Breast epithelium (tissue), 3 donors: Measurements from ENCODE around the gene ADAMTSL3.

Experiments used
- POLR2A ChIP-seq: fragments of 450-650 bp; IDR thresholded peaks from one replicate; pipeline ENCODE4 v1.6.1; 2016; ENCODE audit warnings: antibody characterized with exemption, mild to moderate bottlenecking, moderate library complexity
- POLR2AphosphoS5 ChIP-seq, 3 donors: sonication (generic); formaldehyde crosslinking; IDR thresholded peaks; one replicate each; pipeline ENCODE4 v1.6.1; 2017; ENCODE audit warnings: antibody characterized with exemption in 3 of 3
- TF ChIP-seq, protein P1 (sequence below), 3 donors: fragments of 450-650 bp; IDR thresholded peaks; one replicate each; pipeline ENCODE4 v1.5.1; 2016 to 2017; ENCODE audit warnings: antibody characterized with exemption in 3 of 3, mild to moderate bottlenecking in 3 of 3, moderate library complexity in 3 of 3

DNA sequence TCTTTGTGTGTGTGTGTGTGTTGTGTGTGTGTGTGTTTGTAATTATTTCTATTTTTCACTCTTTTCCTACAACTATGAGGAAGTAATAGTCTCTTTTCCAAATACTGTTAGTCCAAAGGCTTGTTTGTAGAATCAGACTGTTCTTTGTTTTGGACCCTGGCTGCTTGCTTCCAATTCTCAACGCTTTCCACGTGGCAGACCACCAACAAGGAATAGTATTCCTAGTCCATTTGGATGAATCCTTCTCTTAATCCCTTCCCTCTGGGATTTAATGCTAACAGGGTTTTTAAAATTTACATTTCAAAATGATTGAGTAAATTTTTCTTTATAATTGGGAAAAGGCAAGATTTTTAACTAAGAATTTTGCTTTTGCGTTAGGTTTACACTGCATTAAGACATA lies 62.7 kb downstream of the ADAMTSL3 start:
- TF ChIP-seq, protein P1, sequence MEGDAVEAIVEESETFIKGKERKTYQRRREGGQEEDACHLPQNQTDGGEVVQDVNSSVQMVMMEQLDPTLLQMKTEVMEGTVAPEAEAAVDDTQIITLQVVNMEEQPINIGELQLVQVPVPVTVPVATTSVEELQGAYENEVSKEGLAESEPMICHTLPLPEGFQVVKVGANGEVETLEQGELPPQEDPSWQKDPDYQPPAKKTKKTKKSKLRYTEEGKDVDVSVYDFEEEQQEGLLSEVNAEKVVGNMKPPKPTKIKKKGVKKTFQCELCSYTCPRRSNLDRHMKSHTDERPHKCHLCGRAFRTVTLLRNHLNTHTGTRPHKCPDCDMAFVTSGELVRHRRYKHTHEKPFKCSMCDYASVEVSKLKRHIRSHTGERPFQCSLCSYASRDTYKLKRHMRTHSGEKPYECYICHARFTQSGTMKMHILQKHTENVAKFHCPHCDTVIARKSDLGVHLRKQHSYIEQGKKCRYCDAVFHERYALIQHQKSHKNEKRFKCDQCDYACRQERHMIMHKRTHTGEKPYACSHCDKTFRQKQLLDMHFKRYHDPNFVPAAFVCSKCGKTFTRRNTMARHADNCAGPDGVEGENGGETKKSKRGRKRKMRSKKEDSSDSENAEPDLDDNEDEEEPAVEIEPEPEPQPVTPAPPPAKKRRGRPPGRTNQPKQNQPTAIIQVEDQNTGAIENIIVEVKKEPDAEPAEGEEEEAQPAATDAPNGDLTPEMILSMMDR (IDR thresholded peaks at IDR 0.05), result no peak
- TF ChIP-seq POLR2A (no peak), POLR2AphosphoS5 (IDR thresholded peaks at IDR 0.05) (no peak)
